Small intestine (tissue), 7 donors: ENCODE data around the gene DRAP1. TPM values are rescaled to one million over a fixed set of nuclear protein-coding genes. Genes with fewer than 3 reads are reported as not detected.

Experiments used
- DNase-seq, 2 donors: peaks; one replicate each; pipeline versions ENCODE4 v3.0.0 to v3.0.0-alpha.2; 2013
- FAIRE-seq: peaks from 2 replicates; lab custom pipeline; 2012; peaks lifted over from hg19 to GRCh38; lab: Jason Lieb, UNC
- H3K27ac ChIP-seq, 3 donors: one replicate each; pipeline ENCODE4 v1.5.1; 2013; ENCODE audit warnings: low read length in 2 of 3, mild to moderate bottlenecking in 2 of 3, control low read depth in 1 of 3, inconsistent platforms in 1 of 3, low read depth in 1 of 3, moderate library complexity in 1 of 3
- H3K27me3 ChIP-seq, 3 donors: one replicate each; pipeline ENCODE4 v1.6.1; 2013; ENCODE audit warnings: low read length in 3 of 3, inconsistent platforms in 1 of 3; ENCODE audit not compliant: control insufficient read depth in 3 of 3, insufficient read depth in 3 of 3
- H3K36me3 ChIP-seq, 3 donors: one replicate each; pipeline ENCODE4 v1.6.1; 2013; ENCODE audit warnings: low read length in 3 of 3, inconsistent platforms in 1 of 3, low read depth in 1 of 3, mild to moderate bottlenecking in 1 of 3, moderate library complexity in 1 of 3; ENCODE audit not compliant: control insufficient read depth in 3 of 3, insufficient read depth in 2 of 3
- H3K4me1 ChIP-seq, 3 donors: one replicate each; pipeline ENCODE4 v1.6.1; 2013; ENCODE audit warnings: low read length in 2 of 3, inconsistent platforms in 1 of 3, low read depth in 1 of 3, mild to moderate bottlenecking in 1 of 3, moderate library complexity in 1 of 3; ENCODE audit not compliant: control insufficient read depth in 3 of 3, insufficient read depth in 2 of 3
- H3K4me3 ChIP-seq, 3 donors: one replicate each; pipeline ENCODE4 v1.5.1; 2013; ENCODE audit warnings: low read length in 3 of 3, control low read depth in 1 of 3, inconsistent platforms in 1 of 3, low read depth in 1 of 3, mild to moderate bottlenecking in 1 of 3, moderate library complexity in 1 of 3
- H3K9me3 ChIP-seq, 2 donors: one replicate each; pipeline ENCODE4 v1.6.1; 2013; ENCODE audit warnings: low read depth in 1 of 2, low read length in 1 of 2; ENCODE audit not compliant: control insufficient read depth in 2 of 2, insufficient read depth in 1 of 2
- WGBS, 3 donors: extraction: QIAGEN DNeasy Blood & Tissue Kit; methylation state at CpG; one replicate each; pipeline ENCODE4 v1.1.7; 2013; 5-methylcytosine and 5-hydroxymethylcytosine counted together
- polyA plus RNA-seq, 4 donors: library from polyadenylated mRNA; stranded (reverse) in 3 of 4; unstranded in 1 of 4; fragments of 200-250 nt in 3 of 4; fragments of 120-200 nt in 1 of 4; gene quantifications; one replicate each; pipeline versions ENCODE4 v1.2.1 to v1.2.3, GENCODE V29; 2013
- donor health status: healthy with polysubstance abuse.
- donor health status: control.
- donor health status: control.
- donor health status: Bipolar disorder and iron deficiency.
- donor health status: healthy.

DRAP1 gene
- polyA plus RNA-seq, 4 donors, result 53.2 to 87.3 (median 70.7) TPM

GRCh38 chr11:65918211-65919140 lies 750 bp upstream of the DRAP1 start, which contains the start of gene C11orf68:
TSS of gene C11orf68 (minus strand) at chr11:65919062. CDS start at chr11:65919031, 31 bp downstream.
- peak within 1 kb of the TSS; percentile 78 to 97 (median 90) for H3K4me3 ChIP-seq
- WGBS, 3 donors, result 4 to 9% (median 5%) methylated on average over 28 to 77 of the region's 77 CpGs
- FAIRE-seq, result no peak
- peak within 1 kb of the TSS; percentile 53 to 89 (median 82) for H3K27ac ChIP-seq
- H3K4me1 ChIP-seq, result peaks cover 3 to 22% (median 21%) of the 10 kb centered on the region in 3 donors
- H3K36me3 ChIP-seq, result peaks cover 0 to 44% (median 3%) of the 10 kb centered on the region in 3 donors
- DNase-seq, result peak in 1 of 2 donors; percentile 52
- H3K27me3 ChIP-seq, result no peaks in the 10 kb centered on the region
- no peaks in the 10 kb centered on the region for H3K9me3 ChIP-seq

- H3K27me3 ChIP-seq, result no peaks in the 10 kb centered on the region
- no peak for FAIRE-seq
- H3K27ac ChIP-seq, result peak overlapping the region; percentile 37 to 80 (median 53)
- H3K9me3 ChIP-seq, result no peaks in the 10 kb centered on the region
- peaks cover 3 to 22% (median 21%) of the 10 kb centered on the region in 3 donors for H3K4me1 ChIP-seq
- peaks cover 0 to 48% (median 3%) of the 10 kb centered on the region in 3 donors for H3K36me3 ChIP-seq
- 0 to 1% (median 1%) methylated on average over 41 to 60 of the region's 60 CpGs for WGBS, 3 donors
- DNase-seq, result peak; percentile 41 to 69
- peak overlapping the region; percentile 78 to 90 (median 85) for H3K4me3 ChIP-seq
Measured at GRCh38 chr11:65919573-65920371, 546 bp downstream of the DRAP1 start.

GRCh38 chr11:65920372-65920802 lies 1.2 kb downstream of the DRAP1 start:
- Histone ChIP-seq H3K9me3 (no peaks in the 10 kb centered on the region), H3K27me3 (no peaks in the 10 kb centered on the region), H3K36me3 (peaks cover 0 to 50% (median 3%) of the 10 kb centered on the region in 3 donors), H3K4me3 (peak overlapping the region in 2 of 3 donors; percentile 85 to 90), H3K4me1 (peaks cover 3 to 22% (median 21%) of the 10 kb centered on the region in 3 donors), H3K27ac (no peak overlapping the region)
- no peak for FAIRE-seq
- WGBS, 3 donors, result 31 to 60% (median 44%) methylated on average over 15 of the region's 15 CpGs
- DNase-seq, result no peak

- FAIRE-seq, result no peak
- H3K27ac ChIP-seq, result no peak overlapping the region
- 84 to 88% (median 85%) methylated on average over 11 to 12 of the region's 12 CpGs for WGBS, 3 donors
- H3K36me3 ChIP-seq, result peaks cover 0 to 50% (median 3%) of the 10 kb centered on the region in 3 donors
- H3K4me1 ChIP-seq, result peaks cover 3 to 22% (median 21%) of the 10 kb centered on the region in 3 donors
- H3K9me3 ChIP-seq, result no peaks in the 10 kb centered on the region
- no peaks in the 10 kb centered on the region for H3K27me3 ChIP-seq
- H3K4me3 ChIP-seq, result no peak overlapping the region
- no peak for DNase-seq
Measured at GRCh38 chr11:65921033-65921555, 1.9 kb downstream of the DRAP1 start.

- DNase-seq (no peak), FAIRE-seq (no peak)
- H3K27me3 ChIP-seq, result no peaks in the 10 kb centered on the region
- H3K4me3 ChIP-seq, result no peak overlapping the region
- no peaks in the 10 kb centered on the region for H3K9me3 ChIP-seq
- H3K36me3 ChIP-seq, result peaks cover 0 to 45% (median 3%) of the 10 kb centered on the region in 3 donors
- H3K27ac ChIP-seq, result no peak overlapping the region
- peaks cover 3 to 22% (median 14%) of the 10 kb centered on the region in 3 donors for H3K4me1 ChIP-seq
- WGBS, 3 donors, result 90 to 95% (median 92%) methylated on average over 7 to 10 of the region's 10 CpGs
Measured at GRCh38 chr11:65921876-65922275, 2.6 kb downstream of the DRAP1 start.

GRCh38 chr11:65922565-65922964 lies 3.3 kb downstream of the DRAP1 start:
- H3K9me3 ChIP-seq, result no peaks in the 10 kb centered on the region
- no peak for FAIRE-seq
- H3K27ac ChIP-seq, result no peak overlapping the region
- WGBS, 3 donors, result 78 to 90% (median 82%) methylated on average over 3 of the region's 3 CpGs
- H3K36me3 ChIP-seq, result peaks cover 0 to 38% (median 3%) of the 10 kb centered on the region in 3 donors
- H3K4me3 ChIP-seq, result no peak overlapping the region
- H3K4me1 ChIP-seq, result peaks cover 0 to 17% (median 9%) of the 10 kb centered on the region in 3 donors
- H3K27me3 ChIP-seq, result no peaks in the 10 kb centered on the region
- DNase-seq, result no peak

- no peaks in the 10 kb centered on the region for H3K9me3 ChIP-seq
- H3K36me3 ChIP-seq, result peaks cover 0 to 32% (median 3%) of the 10 kb centered on the region in 3 donors
- FAIRE-seq (no peak), DNase-seq (no peak)
- no peaks in the 10 kb centered on the region for H3K27me3 ChIP-seq
- no peak overlapping the region for H3K4me3 ChIP-seq
- WGBS, 3 donors, result 45 to 75% (median 64%) methylated on average over 2 of the region's 2 CpGs
- no peak overlapping the region for H3K27ac ChIP-seq
- peaks cover 0 to 6% (median 4%) of the 10 kb centered on the region in 3 donors for H3K4me1 ChIP-seq
Measured at GRCh38 chr11:65925397-65925796, 6.2 kb downstream of the DRAP1 start.
